HFFc6 (cell line): ENCODE results near the gene NRXN2. TPM values are rescaled to one million over a fixed set of nuclear protein-coding genes. Genes with fewer than 3 reads are reported as not detected.

Source experiments
- DNase-seq: peaks from one replicate; pipeline ENCODE4 v3.0.0-alpha.2; 2018
- H3K27ac Mint-ChIP-seq: 2 replicates; pipeline ENCODE4 v1.8.0; 2020; ENCODE audit warnings: mild to moderate bottlenecking, mixed read lengths
- H3K27me3 Mint-ChIP-seq: 2 replicates; pipeline ENCODE4 v1.8.0; 2021; ENCODE audit warnings: mild to moderate bottlenecking, moderate library complexity, mixed read lengths; ENCODE audit not compliant: insufficient read depth
- H3K36me3 Mint-ChIP-seq: 2 replicates; pipeline ENCODE4 v1.8.0; 2021; ENCODE audit warnings: low read depth, mixed read lengths
- H3K4me1 Mint-ChIP-seq: 2 replicates; pipeline ENCODE4 v1.8.0; 2020; ENCODE audit warnings: low read depth, mixed read lengths
- H3K4me3 Mint-ChIP-seq: 2 replicates; pipeline ENCODE4 v1.8.0; 2020; ENCODE audit warnings: mild to moderate bottlenecking, moderate library complexity, mixed read lengths
- H3K9me3 Mint-ChIP-seq: 2 replicates; pipeline ENCODE4 v1.8.0; 2020; ENCODE audit warnings: mild to moderate bottlenecking, mixed read lengths
- total RNA-seq, 6 experiments: library from RNA; stranded (reverse); fragmentation: NEBNext Ultra II Directional; extraction: Animal tissue kit (Norgen Biotek cat#: 25700); gene quantifications; 2 replicates in 1 of 6; 3 replicates in 5 of 6; pipeline ENCODE4 v1.2.3, GENCODE V29; 2021
- TF ChIP-seq, protein P1 (sequence below): fragments of 200-600 bp; sonication (generic); IDR thresholded peaks from 2 replicates; pipeline ENCODE4 v1.5.0; 2021; ENCODE audit warnings: antibody characterized with exemption, mild to moderate bottlenecking

The NRXN2 gene
- total RNA-seq, 6 experiments from 2014 or later, result 0.14 to 0.51 (median 0.31) TPM; not detected in 1

GRCh38 chr11:64558869-64559268 lies 164.1 kb downstream of the NRXN2 start:
- H3K36me3 Mint-ChIP-seq, result no peaks in the 10 kb centered on the region
- H3K27me3 Mint-ChIP-seq, result peaks cover 28% of the 10 kb centered on the region
- DNase-seq, result no peak
- no peak overlapping the region for H3K4me3 Mint-ChIP-seq
- H3K27ac Mint-ChIP-seq, result no peak overlapping the region
- peaks cover 23% of the 10 kb centered on the region for H3K4me1 Mint-ChIP-seq
- H3K9me3 Mint-ChIP-seq, result no peaks in the 10 kb centered on the region
- TF ChIP-seq, protein P1, sequence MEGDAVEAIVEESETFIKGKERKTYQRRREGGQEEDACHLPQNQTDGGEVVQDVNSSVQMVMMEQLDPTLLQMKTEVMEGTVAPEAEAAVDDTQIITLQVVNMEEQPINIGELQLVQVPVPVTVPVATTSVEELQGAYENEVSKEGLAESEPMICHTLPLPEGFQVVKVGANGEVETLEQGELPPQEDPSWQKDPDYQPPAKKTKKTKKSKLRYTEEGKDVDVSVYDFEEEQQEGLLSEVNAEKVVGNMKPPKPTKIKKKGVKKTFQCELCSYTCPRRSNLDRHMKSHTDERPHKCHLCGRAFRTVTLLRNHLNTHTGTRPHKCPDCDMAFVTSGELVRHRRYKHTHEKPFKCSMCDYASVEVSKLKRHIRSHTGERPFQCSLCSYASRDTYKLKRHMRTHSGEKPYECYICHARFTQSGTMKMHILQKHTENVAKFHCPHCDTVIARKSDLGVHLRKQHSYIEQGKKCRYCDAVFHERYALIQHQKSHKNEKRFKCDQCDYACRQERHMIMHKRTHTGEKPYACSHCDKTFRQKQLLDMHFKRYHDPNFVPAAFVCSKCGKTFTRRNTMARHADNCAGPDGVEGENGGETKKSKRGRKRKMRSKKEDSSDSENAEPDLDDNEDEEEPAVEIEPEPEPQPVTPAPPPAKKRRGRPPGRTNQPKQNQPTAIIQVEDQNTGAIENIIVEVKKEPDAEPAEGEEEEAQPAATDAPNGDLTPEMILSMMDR, result no peak

DNA sequence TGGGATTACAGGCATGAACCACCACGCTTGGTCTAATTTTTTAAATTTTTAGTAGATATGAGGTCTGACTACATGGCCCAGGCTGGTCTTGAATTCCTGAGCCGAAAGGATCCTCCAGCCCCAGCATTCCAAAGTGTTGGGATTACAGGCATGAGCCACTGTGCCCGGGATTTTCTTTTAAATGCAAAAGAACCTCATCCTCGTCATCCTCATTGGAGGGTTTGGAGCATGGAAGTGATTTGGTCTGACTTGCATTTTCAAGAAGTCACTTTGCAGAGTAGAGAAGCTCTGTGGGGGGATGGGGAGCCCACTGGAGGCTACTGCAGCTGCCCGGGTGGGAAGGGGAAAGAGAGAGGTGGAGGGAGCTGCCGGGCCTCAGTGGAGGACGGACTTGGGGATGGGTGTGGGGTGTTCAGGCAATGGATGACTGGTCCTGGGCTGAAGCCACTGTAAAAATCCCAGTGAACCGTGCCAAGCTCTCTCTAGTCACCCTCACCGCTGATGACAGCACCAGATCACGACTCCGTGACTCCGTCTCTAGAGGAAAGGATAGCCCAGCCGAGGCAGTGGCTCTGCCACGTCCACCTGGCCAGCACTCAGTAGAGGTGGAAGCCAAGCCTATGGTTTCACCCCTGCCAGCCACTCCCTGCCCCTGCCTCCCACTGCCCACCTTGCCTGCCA lies 164.8 kb downstream of the NRXN2 start:
- TF ChIP-seq, protein P1, result no peak
- H3K27ac Mint-ChIP-seq, result no peak overlapping the region
- no peaks in the 10 kb centered on the region for H3K36me3 Mint-ChIP-seq
- no peaks in the 10 kb centered on the region for H3K9me3 Mint-ChIP-seq
- H3K4me3 Mint-ChIP-seq, result no peak overlapping the region
- no peak for DNase-seq
- H3K27me3 Mint-ChIP-seq, result peaks cover 28% of the 10 kb centered on the region
- peaks cover 28% of the 10 kb centered on the region for H3K4me1 Mint-ChIP-seq

DNA sequence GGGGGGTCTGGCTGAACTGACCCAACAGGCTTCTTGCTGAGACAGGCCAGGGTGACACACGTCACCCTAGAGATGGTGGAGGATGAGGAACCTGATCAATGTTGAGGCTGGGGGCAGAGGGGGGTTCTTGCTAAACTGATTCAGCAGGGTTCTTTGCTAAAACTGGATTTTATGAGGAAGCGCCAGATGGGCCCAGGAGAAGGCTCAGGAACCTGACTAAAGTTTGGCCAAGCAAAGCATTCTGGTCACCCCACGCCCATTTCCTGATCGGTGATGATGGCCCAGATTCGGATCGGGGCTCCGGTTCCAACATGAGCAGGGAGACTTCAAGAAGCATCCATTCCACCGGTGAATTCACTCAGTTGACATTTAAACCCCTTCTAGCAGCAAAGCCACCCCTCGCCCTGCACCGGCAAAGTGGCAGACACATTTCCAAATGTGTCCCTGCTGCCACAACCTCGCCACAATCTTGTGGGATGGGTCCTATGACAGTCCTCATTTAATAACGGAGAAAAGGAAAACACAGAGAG lies 166.2 kb downstream of the NRXN2 start:
- H3K4me1 Mint-ChIP-seq, result peaks cover 28% of the 10 kb centered on the region
- H3K27me3 Mint-ChIP-seq, result peaks cover 23% of the 10 kb centered on the region
- H3K27ac Mint-ChIP-seq, result no peak overlapping the region
- H3K36me3 Mint-ChIP-seq, result no peaks in the 10 kb centered on the region
- no peak for DNase-seq
- no peak overlapping the region for H3K4me3 Mint-ChIP-seq
- TF ChIP-seq, protein P1, result no peak
- H3K9me3 Mint-ChIP-seq, result no peaks in the 10 kb centered on the region; the same call in 1 of the 2 replicates

Other genes starting within 250 kb of the NRXN2 start
- not detected for gene SLC22A11, start 167.3 kb downstream of the NRXN2 start, total RNA-seq
- gene SLC22A12, start 132.0 kb downstream of the NRXN2 start, total RNA-seq, result not detected
- gene RASGRP2, start 20.9 kb upstream of the NRXN2 start, total RNA-seq, result under 1 TPM in 4 of 6 experiments, not detected in 2; 0.43 to 0.68 (median 0.48) TPM
- gene PYGM, start 36.8 kb upstream of the NRXN2 start, total RNA-seq, result under 1 TPM in 4 of 6 experiments, not detected in 2; 0.11 to 0.21 (median 0.13) TPM
- 100 to 1,000 TPM; 195 to 244 (median 208) TPM for gene SF1, start 55.3 kb upstream of the NRXN2 start, total RNA-seq
- 10 to 100 TPM; 18.0 to 21.6 (median 20.9) TPM for gene MAP4K2, start 80.0 kb upstream of the NRXN2 start, total RNA-seq
- gene MEN1, start 87.4 kb upstream of the NRXN2 start, total RNA-seq, result 10 to 100 TPM; 23.9 to 35.5 (median 26.9) TPM
- gene CDC42BPG, start 121.5 kb upstream of the NRXN2 start, total RNA-seq, result under 1 TPM in 5 of 6 experiments, not detected in 1; 0.02 to 0.21 (median 0.05) TPM
- 100 to 1,000 TPM; 189 to 227 (median 197) TPM for gene EHD1, start 155.4 kb upstream of the NRXN2 start, total RNA-seq
- gene ATG2A, start 194.0 kb upstream of the NRXN2 start, total RNA-seq, result 10 to 100 TPM; 19.0 to 21.7 (median 20.0) TPM
- gene PPP2R5B, start 201.5 kb upstream of the NRXN2 start, total RNA-seq, result 10 to 100 TPM; 16.2 to 28.1 (median 19.6) TPM
- gene GPHA2, start 212.7 kb upstream of the NRXN2 start, total RNA-seq, result not detected
- not detected for gene MAJIN, start 248.9 kb upstream of the NRXN2 start, total RNA-seq